Measurements from ENCODE around the gene ZNF333. TPM values are rescaled to one million over a fixed set of nuclear protein-coding genes. Genes with fewer than 3 reads are reported as not detected.

Gene ZNF333
- total RNA-seq, 3 donors from 2014 or later, result 8.7 to 25.9 (median 10.7) TPM

GRCh38 chr19:14715841-14716240 is 26.0 kb downstream of the ZNF333 start:
- peaks cover 65% of the 10 kb centered on the region for H3K9me3 ChIP-seq
- DNase-seq (no peak), ATAC-seq (no peak)
- H3K4me1 ChIP-seq (ENCODE audit: low read depth), result no peaks in the 10 kb centered on the region
- intact Hi-C loops (cut with DNase I, micrococcal nuclease), result no loop called here
- no peak overlapping the region for H3K4me3 ChIP-seq
- TF ChIP-seq CTCF (IDR thresholded peaks at IDR 0.05), result no peak
- H3K36me3 ChIP-seq (ENCODE audit: low read depth), result peaks cover 27% of the 10 kb centered on the region

DNA sequence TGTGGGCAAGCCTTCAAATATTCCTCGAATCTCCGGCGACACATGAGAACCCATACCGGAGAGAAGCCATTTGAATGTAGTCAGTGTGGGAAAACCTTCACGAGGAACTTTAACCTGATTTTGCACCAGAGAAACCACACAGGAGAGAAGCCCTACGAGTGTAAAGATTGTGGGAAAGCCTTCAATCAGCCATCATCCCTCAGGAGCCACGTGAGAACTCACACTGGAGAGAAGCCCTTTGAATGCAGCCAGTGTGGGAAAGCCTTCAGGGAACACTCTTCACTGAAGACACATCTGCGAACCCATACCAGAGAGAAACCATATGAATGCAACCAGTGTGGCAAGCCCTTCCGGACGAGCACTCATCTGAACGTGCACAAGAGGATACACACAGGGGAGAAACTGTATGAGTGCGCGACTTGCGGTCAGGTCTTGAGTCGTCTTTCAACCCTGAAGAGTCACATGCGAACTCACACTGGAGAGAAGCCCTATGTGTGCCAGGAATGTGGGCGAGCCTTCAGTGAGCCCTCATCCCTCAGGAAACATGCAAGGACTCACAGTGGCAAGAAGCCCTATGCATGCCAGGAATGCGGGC is 28.8 kb downstream of the ZNF333 start:
- intact Hi-C loops (cut with DNase I, micrococcal nuclease), result no loop called here
- ATAC-seq (no peak), DNase-seq (no peak)
- Histone ChIP-seq H3K9me3 (peaks cover 92% of the 10 kb centered on the region), H3K4me3 (no peak overlapping the region), H3K4me1 (ENCODE audit: low read depth) (no peaks in the 10 kb centered on the region), H3K36me3 (ENCODE audit: low read depth) (peaks cover 27% of the 10 kb centered on the region)
- no peak for TF ChIP-seq CTCF (IDR thresholded peaks at IDR 0.05)

- H3K4me3 ChIP-seq, result no peak overlapping the region
- intact Hi-C loops (cut with DNase I, micrococcal nuclease), result no loop called here
- no peak for TF ChIP-seq CTCF (IDR thresholded peaks at IDR 0.05)
- H3K36me3 ChIP-seq (ENCODE audit: low read depth), result peaks cover 27% of the 10 kb centered on the region
- H3K9me3 ChIP-seq, result peaks cover 94% of the 10 kb centered on the region
- ATAC-seq, result no peak
- no peak for DNase-seq
- no peaks in the 10 kb centered on the region for H3K4me1 ChIP-seq (ENCODE audit: low read depth)
Observed at GRCh38 chr19:14719162-14719561, 29.3 kb downstream of the ZNF333 start.

DNA sequence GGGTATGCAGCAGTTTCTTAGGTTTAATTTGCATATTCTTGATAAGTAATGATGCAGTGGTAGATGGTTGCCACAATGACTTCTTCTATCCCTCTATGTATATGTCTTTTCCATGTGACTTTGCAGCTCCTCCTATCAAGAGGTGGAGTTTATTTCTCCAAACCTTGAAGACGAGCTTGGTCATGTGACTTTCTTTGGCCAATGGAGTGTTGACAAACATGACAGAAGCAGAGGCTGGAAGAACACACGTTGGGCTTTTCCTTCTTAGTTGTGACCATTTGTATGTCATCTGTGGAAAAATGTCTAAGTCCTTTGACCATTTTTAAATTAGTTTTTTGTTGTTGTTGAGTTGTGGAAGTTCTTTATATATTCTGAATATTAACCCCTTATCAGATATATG is 32.3 kb downstream of the ZNF333 start:
- ATAC-seq, result no peak
- H3K4me1 ChIP-seq (ENCODE audit: low read depth), result no peaks in the 10 kb centered on the region
- peaks cover 15% of the 10 kb centered on the region for H3K36me3 ChIP-seq (ENCODE audit: low read depth)
- TF ChIP-seq CTCF (IDR thresholded peaks at IDR 0.05), result no peak
- no peak overlapping the region for H3K4me3 ChIP-seq
- DNase-seq, result no peak
- intact Hi-C loops (cut with DNase I, micrococcal nuclease), result no loop called here
- peaks cover 98% of the 10 kb centered on the region for H3K9me3 ChIP-seq

DNA sequence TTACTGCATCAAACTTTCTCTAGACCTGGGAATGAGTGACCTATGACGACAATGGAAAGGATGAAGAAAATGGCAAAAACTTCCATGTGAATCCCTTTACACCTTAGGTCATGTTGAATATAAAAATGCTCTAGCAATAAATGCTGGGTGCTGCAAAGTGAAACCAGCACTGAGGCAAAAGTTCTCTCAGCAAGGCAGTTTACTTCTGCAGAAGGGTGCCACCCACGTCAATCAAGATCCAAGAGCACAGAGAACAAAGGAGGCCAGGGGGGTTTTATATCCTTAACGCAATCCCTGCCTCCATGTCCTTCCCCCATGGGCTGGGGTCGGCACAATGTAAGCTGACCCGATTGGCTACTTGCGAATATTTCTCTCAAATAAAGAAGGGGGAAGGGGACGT is 38.7 kb downstream of the ZNF333 start:
- ATAC-seq, result no peak

More for the DNA sequence above, 38.7 kb downstream of the ZNF333 start:
- no peak overlapping the region for H3K4me3 ChIP-seq
- no peak for TF ChIP-seq CTCF (IDR thresholded peaks at IDR 0.05)
- H3K9me3 ChIP-seq, result peaks cover 56% of the 10 kb centered on the region
- no peaks in the 10 kb centered on the region for H3K36me3 ChIP-seq (ENCODE audit: low read depth)
- intact Hi-C loops (cut with DNase I, micrococcal nuclease), result no loop called here
- no peak for DNase-seq
- no peaks in the 10 kb centered on the region for H3K4me1 ChIP-seq (ENCODE audit: low read depth)

All from mucosa of descending colon (tissue), 3 donors.